ENCODE measurements around the gene TREML2.
A peak's percentile ranks its signal among the peaks of the same experiment; 100 is the strongest.
"Not testable (repeated sequence)": the region's sequence is repeated elsewhere in the genome, so short reads cannot be mapped to it uniquely, and the experiment has no call there.

TREML2 gene

DNA sequence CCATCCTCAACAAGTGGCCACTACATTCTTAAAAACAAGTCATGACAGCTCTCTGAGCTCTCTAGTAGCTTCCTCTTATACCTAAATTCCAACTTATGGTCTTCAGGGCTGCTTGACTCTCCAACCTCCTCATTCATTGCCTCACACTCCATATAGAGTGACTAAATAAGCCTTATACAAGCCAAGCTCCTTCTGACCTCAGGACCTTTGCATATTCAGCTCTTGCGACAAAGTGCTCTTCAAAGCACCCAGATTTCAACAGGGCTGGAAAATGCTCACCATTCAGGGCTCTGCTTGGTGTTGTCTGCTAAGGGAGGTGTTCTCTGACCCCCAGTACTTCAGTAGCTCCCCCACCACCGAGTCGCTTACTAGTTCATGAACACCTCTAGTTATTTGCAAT, 3.7 kb downstream of the TREML2 start:
- TF ChIP-seq, protein P1, sequence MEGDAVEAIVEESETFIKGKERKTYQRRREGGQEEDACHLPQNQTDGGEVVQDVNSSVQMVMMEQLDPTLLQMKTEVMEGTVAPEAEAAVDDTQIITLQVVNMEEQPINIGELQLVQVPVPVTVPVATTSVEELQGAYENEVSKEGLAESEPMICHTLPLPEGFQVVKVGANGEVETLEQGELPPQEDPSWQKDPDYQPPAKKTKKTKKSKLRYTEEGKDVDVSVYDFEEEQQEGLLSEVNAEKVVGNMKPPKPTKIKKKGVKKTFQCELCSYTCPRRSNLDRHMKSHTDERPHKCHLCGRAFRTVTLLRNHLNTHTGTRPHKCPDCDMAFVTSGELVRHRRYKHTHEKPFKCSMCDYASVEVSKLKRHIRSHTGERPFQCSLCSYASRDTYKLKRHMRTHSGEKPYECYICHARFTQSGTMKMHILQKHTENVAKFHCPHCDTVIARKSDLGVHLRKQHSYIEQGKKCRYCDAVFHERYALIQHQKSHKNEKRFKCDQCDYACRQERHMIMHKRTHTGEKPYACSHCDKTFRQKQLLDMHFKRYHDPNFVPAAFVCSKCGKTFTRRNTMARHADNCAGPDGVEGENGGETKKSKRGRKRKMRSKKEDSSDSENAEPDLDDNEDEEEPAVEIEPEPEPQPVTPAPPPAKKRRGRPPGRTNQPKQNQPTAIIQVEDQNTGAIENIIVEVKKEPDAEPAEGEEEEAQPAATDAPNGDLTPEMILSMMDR (IDR thresholded peaks at IDR 0.05; ENCODE audit: control insufficient read depth, extremely low read depth, insufficient read depth): no peak
- H3K4me3 ChIP-seq (ENCODE audit: low read depth, low read length): no peak overlapping the region
- no peak for DNase-seq (ENCODE audit: low read depth)

GRCh38 chr6:41194386-41194785, 6.6 kb downstream of the TREML2 start:
- no peak overlapping the region for H3K4me3 ChIP-seq (ENCODE audit: low read depth, low read length)
- TF ChIP-seq, protein P1 (IDR thresholded peaks at IDR 0.05; ENCODE audit: control insufficient read depth, extremely low read depth, insufficient read depth): no peak
- no peak for DNase-seq (ENCODE audit: low read depth)

- TF ChIP-seq, protein P1 (IDR thresholded peaks at IDR 0.05; ENCODE audit: control insufficient read depth, extremely low read depth, insufficient read depth): no peak
- DNase-seq (ENCODE audit: low read depth): no peak
- no peak overlapping the region for H3K4me3 ChIP-seq (ENCODE audit: low read depth, low read length)
Observed at GRCh38 chr6:41193884-41194283, 7.1 kb downstream of the TREML2 start.

DNA sequence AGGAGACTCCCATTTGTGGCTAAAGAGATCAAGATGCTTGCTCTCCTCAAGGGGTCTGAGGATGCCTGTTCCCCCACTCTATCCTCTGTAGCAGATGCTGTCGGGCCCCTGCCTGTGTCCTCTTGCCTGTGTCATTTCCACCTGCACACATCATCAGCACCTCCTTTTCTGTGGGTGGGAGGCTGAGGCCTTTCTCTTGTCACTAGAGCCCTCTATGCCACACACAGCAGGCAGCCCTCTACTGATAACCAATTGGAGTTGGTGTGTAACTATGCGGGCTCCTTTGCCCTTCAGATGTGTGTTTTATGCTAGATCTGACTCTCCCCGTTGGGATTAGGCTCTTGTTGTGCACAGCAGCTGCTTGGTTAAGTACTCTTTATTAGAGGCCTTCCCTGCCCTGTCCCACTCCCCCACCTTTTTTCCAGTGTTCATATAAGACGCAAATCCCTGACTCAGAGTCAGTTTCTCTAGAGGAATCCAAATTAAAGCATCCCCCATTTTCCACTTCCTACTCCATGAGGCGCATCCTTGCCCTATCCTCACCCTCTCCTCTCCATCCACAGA, 7.7 kb downstream of the TREML2 start:
- no peak overlapping the region for H3K4me3 ChIP-seq (ENCODE audit: low read depth, low read length)
- no peak for DNase-seq (ENCODE audit: low read depth)
- TF ChIP-seq, protein P1 (IDR thresholded peaks at IDR 0.05; ENCODE audit: control insufficient read depth, extremely low read depth, insufficient read depth): no peak

- DNase-seq (ENCODE audit: low read depth): no peak
- TF ChIP-seq, protein P1 (IDR thresholded peaks at IDR 0.05; ENCODE audit: control insufficient read depth, extremely low read depth, insufficient read depth): peak; percentile 76
Observed at GRCh38 chr6:41191569-41191968, 9.4 kb downstream of the TREML2 start.

DNA sequence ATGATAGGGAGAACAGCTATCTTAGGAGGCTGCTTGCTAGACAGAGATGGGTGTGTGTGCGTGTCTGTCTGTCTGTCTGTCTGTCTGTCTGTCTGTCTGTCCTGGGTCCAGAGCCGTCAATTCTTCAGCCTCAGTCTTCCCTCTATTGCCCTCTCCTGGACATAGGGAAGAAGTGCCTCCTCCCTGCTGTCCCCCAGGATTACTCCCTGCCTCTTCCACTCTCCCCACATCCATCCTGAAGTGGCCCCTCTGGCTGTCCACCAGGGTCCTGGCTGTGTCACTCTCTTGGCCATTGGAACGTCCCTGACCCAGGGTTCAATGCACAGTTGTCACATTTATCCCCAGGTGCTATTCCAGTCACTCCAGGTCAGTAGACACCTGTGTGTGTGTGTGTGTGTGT, 10.2 kb downstream of the TREML2 start:
- H3K4me3 ChIP-seq (ENCODE audit: low read depth, low read length): no peak overlapping the region
- TF ChIP-seq, protein P1 (IDR thresholded peaks at IDR 0.05; ENCODE audit: control insufficient read depth, extremely low read depth, insufficient read depth): no peak
- no peak for DNase-seq (ENCODE audit: low read depth)

More at GRCh38 chr6:41191569-41191968, 9.4 kb downstream of the TREML2 start:
- H3K4me3 ChIP-seq (ENCODE audit: low read depth, low read length): no peak overlapping the region

DNA sequence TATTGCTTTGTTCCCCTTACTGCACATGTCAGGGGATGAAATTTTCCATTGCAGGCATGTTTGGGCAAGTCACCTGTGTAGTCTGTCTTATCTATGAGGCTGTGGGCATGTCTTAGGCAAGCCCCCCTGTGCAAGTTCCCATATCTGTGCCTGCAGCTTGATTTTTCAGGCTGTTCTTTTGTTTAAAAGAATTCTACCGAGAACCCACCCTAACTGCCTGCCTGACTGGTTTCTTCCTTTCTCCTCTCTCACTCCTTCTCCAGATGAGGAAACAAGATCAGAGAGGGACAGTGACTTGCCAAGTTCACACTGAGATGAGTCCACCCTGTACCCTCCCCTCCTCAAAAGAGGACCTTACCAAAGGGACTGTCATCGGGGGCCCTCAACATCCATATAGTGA, 11.0 kb downstream of the TREML2 start:
- DNase-seq (ENCODE audit: low read depth): no peak
- TF ChIP-seq, protein P1 (IDR thresholded peaks at IDR 0.05; ENCODE audit: control insufficient read depth, extremely low read depth, insufficient read depth): no peak
- no peak overlapping the region for H3K4me3 ChIP-seq (ENCODE audit: low read depth, low read length)

DNA sequence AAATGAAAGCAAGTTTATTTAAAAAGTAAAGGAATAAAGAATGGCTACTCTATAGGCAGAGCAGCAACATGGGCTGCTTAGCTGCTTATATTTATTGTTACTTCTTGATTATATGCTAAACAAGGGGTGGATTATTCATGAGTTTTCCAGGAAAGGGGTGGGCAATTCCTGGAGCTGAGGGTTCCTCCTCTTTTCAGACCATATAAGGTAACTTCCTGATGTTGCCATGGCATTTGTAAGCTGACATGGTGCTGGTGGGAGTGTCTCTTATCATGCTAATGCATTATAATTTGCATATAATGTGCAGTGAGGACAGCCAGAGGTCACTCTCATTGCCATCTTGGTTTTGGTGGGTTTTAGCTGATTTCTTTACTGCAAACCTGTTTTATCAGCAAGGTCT, 11.9 kb downstream of the TREML2 start:
- not testable (repeated sequence) for DNase-seq (ENCODE audit: low read depth); H3K4me3 ChIP-seq (ENCODE audit: low read depth, low read length)
